Measurements from ENCODE around the gene RUNX2. TPM values are rescaled to one million over a fixed set of nuclear protein-coding genes. Genes with fewer than 3 reads are reported as not detected.
A peak's percentile ranks its signal among the peaks of the same experiment; 100 is the strongest.

Gene RUNX2
- total RNA-seq, 1 donor from 2014 or later, result 26.1 TPM

GRCh38 chr6:45415788-45416518 lies 87.8 kb downstream of the RUNX2 start:
- Mint-ChIP-seq H3K27me3 (ENCODE audit: low read depth, unreplicated experiment) (peaks cover 2% of the 10 kb centered on the region), H3K36me3 (ENCODE audit: low read depth, unreplicated experiment) (no peaks in the 10 kb centered on the region), H3K9me3 (ENCODE audit: unreplicated experiment) (no peaks in the 10 kb centered on the region), H3K4me3 (ENCODE audit: unreplicated experiment) (no peak overlapping the region), H3K4me1 (ENCODE audit: low read depth, unreplicated experiment) (peaks cover 27% of the 10 kb centered on the region), H3K27ac (ENCODE audit: unreplicated experiment) (peak overlapping the region; percentile 35)
- no peak for FAIRE-seq
- TF ChIP-seq EZH2 (IDR thresholded peaks at IDR 0.05; ENCODE audit: insufficient read depth, low read length) (no peak), CTCF (IDR thresholded peaks at IDR 0.05; ENCODE audit: insufficient read depth, low read depth, low read length) (no peak)
- Histone ChIP-seq H3K9me3 (ENCODE audit: insufficient read depth, low read depth, low read length) (no peaks in the 10 kb centered on the region), H3K4me1 (ENCODE audit: insufficient read depth, low read length) (peaks cover 18% of the 10 kb centered on the region), H3K27me3 (ENCODE audit: insufficient read depth, low read length) (no peaks in the 10 kb centered on the region), H3K79me2 (ENCODE audit: insufficient read depth, low read length) (peaks cover 16% of the 10 kb centered on the region), H3K36me3 (ENCODE audit: insufficient read depth, low read length) (no peaks in the 10 kb centered on the region), H4K20me1 (ENCODE audit: insufficient read depth, low read length) (no peaks in the 10 kb centered on the region), H3K4me3 (ENCODE audit: insufficient read depth, low read depth, low read length) (no peak overlapping the region), H2AFZ (ENCODE audit: low read depth, low read length) (no peak overlapping the region), H3K27ac (ENCODE audit: low read depth, low read length) (no peak overlapping the region), H3K4me2 (ENCODE audit: low read length) (no peak overlapping the region), H3K9ac (ENCODE audit: low read length) (no peak overlapping the region)
- no peak for DNase-seq (ENCODE audit: low read depth)

- H3K36me3 ChIP-seq (ENCODE audit: insufficient read depth, low read length), result no peaks in the 10 kb centered on the region
- no peak overlapping the region for H3K27ac Mint-ChIP-seq (ENCODE audit: unreplicated experiment)
- H3K27me3 Mint-ChIP-seq (ENCODE audit: low read depth, unreplicated experiment), result peaks cover 2% of the 10 kb centered on the region
- FAIRE-seq (peak; percentile 49), DNase-seq (ENCODE audit: low read depth) (peak; percentile 31)
- no peak overlapping the region for H3K4me3 Mint-ChIP-seq (ENCODE audit: unreplicated experiment)
- no peak overlapping the region for H3K4me2 ChIP-seq (ENCODE audit: low read length)
- no peaks in the 10 kb centered on the region for H3K27me3 ChIP-seq (ENCODE audit: insufficient read depth, low read length)
- peaks cover 23% of the 10 kb centered on the region for H3K79me2 ChIP-seq (ENCODE audit: insufficient read depth, low read length)
- no peaks in the 10 kb centered on the region for H3K36me3 Mint-ChIP-seq (ENCODE audit: low read depth, unreplicated experiment)
- H3K9ac ChIP-seq (ENCODE audit: low read length), result no peak overlapping the region
- peaks cover 19% of the 10 kb centered on the region for H3K4me1 ChIP-seq (ENCODE audit: insufficient read depth, low read length)
- no peak overlapping the region for H3K4me3 ChIP-seq (ENCODE audit: insufficient read depth, low read depth, low read length)
- H3K27ac ChIP-seq (ENCODE audit: low read depth, low read length), result no peak overlapping the region
- no peak overlapping the region for H2AFZ ChIP-seq (ENCODE audit: low read depth, low read length)
- H3K9me3 Mint-ChIP-seq (ENCODE audit: unreplicated experiment), result no peaks in the 10 kb centered on the region
- no peaks in the 10 kb centered on the region for H4K20me1 ChIP-seq (ENCODE audit: insufficient read depth, low read length)
- no peaks in the 10 kb centered on the region for H3K9me3 ChIP-seq (ENCODE audit: insufficient read depth, low read depth, low read length)
- peaks cover 27% of the 10 kb centered on the region for H3K4me1 Mint-ChIP-seq (ENCODE audit: low read depth, unreplicated experiment)
- TF ChIP-seq EZH2 (IDR thresholded peaks at IDR 0.05; ENCODE audit: insufficient read depth, low read length) (no peak), CTCF (IDR thresholded peaks at IDR 0.05; ENCODE audit: insufficient read depth, low read depth, low read length) (no peak)
Observed at GRCh38 chr6:45416700-45417099, 88.6 kb downstream of the RUNX2 start.

- H3K27me3 ChIP-seq (ENCODE audit: insufficient read depth, low read length), result no peaks in the 10 kb centered on the region
- H3K27ac ChIP-seq (ENCODE audit: low read depth, low read length), result no peak overlapping the region
- peaks cover 29% of the 10 kb centered on the region for H3K79me2 ChIP-seq (ENCODE audit: insufficient read depth, low read length)
- Mint-ChIP-seq H3K36me3 (ENCODE audit: low read depth, unreplicated experiment) (no peaks in the 10 kb centered on the region), H3K4me1 (ENCODE audit: low read depth, unreplicated experiment) (peaks cover 27% of the 10 kb centered on the region), H3K9me3 (ENCODE audit: unreplicated experiment) (no peaks in the 10 kb centered on the region), H3K27me3 (ENCODE audit: low read depth, unreplicated experiment) (peaks cover 2% of the 10 kb centered on the region), H3K27ac (ENCODE audit: unreplicated experiment) (no peak overlapping the region), H3K4me3 (ENCODE audit: unreplicated experiment) (no peak overlapping the region)
- DNase-seq (ENCODE audit: low read depth) (no peak), FAIRE-seq (no peak)
- H3K9me3 ChIP-seq (ENCODE audit: insufficient read depth, low read depth, low read length), result no peaks in the 10 kb centered on the region
- H3K4me2 ChIP-seq (ENCODE audit: low read length), result no peak overlapping the region
- H2AFZ ChIP-seq (ENCODE audit: low read depth, low read length), result no peak overlapping the region
- no peaks in the 10 kb centered on the region for H4K20me1 ChIP-seq (ENCODE audit: insufficient read depth, low read length)
- H3K4me3 ChIP-seq (ENCODE audit: insufficient read depth, low read depth, low read length), result no peak overlapping the region
- no peaks in the 10 kb centered on the region for H3K36me3 ChIP-seq (ENCODE audit: insufficient read depth, low read length)
- H3K9ac ChIP-seq (ENCODE audit: low read length), result no peak overlapping the region
- H3K4me1 ChIP-seq (ENCODE audit: insufficient read depth, low read length), result peaks cover 19% of the 10 kb centered on the region
- TF ChIP-seq EZH2 (IDR thresholded peaks at IDR 0.05; ENCODE audit: insufficient read depth, low read length) (no peak), CTCF (IDR thresholded peaks at IDR 0.05; ENCODE audit: insufficient read depth, low read depth, low read length) (no peak)
Observed at GRCh38 chr6:45417436-45417835, 89.3 kb downstream of the RUNX2 start.
